GM12892 (cell line): Measurements from ENCODE around the gene RNPEP. TPM values are rescaled to one million over a fixed set of nuclear protein-coding genes. Genes with fewer than 3 reads are reported as not detected.
"Not testable (repeated sequence)": the region's sequence is repeated elsewhere in the genome, so short reads cannot be mapped to it uniquely, and the experiment has no call there.

Experiments
- DNase-seq: peaks from one replicate; pipeline ENCODE4 v3.0.0; 2011; ENCODE audit not compliant: insufficient read length
- FAIRE-seq: peaks from 2 replicates; lab custom pipeline; 2011; peaks lifted over from hg19 to GRCh38; lab: Jason Lieb, UNC
- POLR2A ChIP-seq: IDR thresholded peaks from 2 replicates; pipeline ENCODE4 v1.6.1; 2011; ENCODE audit warnings: low read depth, low read length, control low read depth
- POLR2AphosphoS5 ChIP-seq: IDR thresholded peaks from 2 replicates; pipeline ENCODE4 v1.6.1; 2011; ENCODE audit warnings: low read depth, low read length, control low read depth
- TAF1 ChIP-seq: IDR thresholded peaks from 2 replicates; pipeline ENCODE4 v1.6.1; 2011; ENCODE audit warnings: low read depth, mild to moderate bottlenecking, control low read depth, low read length, borderline replicate concordance
- polyA plus RNA-seq: library from polyadenylated mRNA; unstranded; fragments of >200 nt; gene quantifications from one replicate; pipeline ENCODE4 v1.2.1, GENCODE V29; 2012; ENCODE audit warnings: missing spikeins, inconsistent platforms; ENCODE audit not compliant: missing spikeins

The RNPEP gene, protein sequence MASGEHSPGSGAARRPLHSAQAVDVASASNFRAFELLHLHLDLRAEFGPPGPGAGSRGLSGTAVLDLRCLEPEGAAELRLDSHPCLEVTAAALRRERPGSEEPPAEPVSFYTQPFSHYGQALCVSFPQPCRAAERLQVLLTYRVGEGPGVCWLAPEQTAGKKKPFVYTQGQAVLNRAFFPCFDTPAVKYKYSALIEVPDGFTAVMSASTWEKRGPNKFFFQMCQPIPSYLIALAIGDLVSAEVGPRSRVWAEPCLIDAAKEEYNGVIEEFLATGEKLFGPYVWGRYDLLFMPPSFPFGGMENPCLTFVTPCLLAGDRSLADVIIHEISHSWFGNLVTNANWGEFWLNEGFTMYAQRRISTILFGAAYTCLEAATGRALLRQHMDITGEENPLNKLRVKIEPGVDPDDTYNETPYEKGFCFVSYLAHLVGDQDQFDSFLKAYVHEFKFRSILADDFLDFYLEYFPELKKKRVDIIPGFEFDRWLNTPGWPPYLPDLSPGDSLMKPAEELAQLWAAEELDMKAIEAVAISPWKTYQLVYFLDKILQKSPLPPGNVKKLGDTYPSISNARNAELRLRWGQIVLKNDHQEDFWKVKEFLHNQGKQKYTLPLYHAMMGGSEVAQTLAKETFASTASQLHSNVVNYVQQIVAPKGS
- polyA plus RNA-seq, result 41.6 TPM

DNA sequence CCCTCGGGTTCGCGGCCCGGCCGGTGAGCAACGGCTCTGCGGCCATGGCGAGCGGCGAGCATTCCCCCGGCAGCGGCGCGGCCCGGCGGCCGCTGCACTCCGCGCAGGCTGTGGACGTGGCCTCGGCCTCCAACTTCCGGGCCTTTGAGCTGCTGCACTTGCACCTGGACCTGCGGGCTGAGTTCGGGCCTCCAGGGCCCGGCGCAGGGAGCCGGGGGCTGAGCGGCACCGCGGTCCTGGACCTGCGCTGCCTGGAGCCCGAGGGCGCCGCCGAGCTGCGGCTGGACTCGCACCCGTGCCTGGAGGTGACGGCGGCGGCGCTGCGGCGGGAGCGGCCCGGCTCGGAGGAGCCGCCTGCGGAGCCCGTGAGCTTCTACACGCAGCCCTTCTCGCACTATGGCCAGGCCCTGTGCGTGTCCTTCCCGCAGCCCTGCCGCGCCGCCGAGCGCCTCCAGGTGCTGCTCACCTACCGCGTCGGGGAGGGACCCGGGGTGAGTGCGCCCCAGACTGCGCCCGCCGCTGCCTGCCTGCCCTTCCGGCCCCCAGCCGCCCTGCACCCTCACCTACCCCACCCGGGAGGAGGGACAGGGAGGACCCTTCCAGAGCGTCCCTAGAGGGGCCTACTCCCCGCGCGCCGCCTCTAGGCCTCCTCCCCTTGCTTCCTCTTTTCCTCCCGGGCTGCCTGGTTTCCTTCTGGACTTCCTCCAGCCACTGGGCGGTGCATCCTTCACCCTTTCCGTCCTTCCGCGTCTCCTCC is at the start of gene RNPEP:
Gene RNPEP, plus strand, starts transcription at position 26 of the 757 bp plus-strand sequence. Its CDS starts 19 bp downstream, at position 45.
- no peak for FAIRE-seq
- TF ChIP-seq POLR2AphosphoS5 (peak; percentile 30; the same call in 1 of the 2 replicates), TAF1 (peak; percentile 45; the same call in 1 of the 2 replicates), POLR2A (peak; percentile 54; the same call in 1 of the 2 replicates)

DNA sequence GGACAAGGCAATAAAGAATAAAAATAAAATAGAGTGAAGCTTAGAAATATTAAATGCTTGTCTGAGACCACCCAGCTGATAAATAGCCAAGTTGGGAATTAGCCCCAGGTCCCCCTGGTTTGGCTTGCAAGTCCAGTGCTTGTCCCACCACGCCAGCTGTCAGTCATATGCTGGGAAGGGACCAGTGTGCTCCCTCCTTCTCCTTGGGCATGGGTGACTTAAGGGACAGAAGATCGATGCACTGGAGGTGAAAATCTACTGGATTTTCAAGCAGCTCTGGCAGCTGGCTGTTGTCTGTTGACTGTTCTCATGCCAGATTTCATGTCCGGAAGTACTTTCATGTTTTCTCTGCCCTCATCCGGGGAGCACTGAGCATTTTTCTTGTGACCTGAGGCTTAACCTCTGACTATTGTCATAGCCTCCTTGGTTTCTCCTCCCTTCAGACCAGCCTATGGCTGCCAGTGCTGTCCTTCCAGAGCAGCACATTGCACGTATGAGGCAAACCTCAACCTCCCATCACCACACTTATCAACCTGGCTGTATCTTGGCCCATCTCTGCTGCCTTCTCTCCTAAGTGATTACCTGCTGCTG is 48.5 kb upstream of the RNPEP start:
- TF ChIP-seq TAF1 (no peak), POLR2AphosphoS5 (no peak), POLR2A (no peak)
- DNase-seq (no peak), FAIRE-seq (no peak)

More for the DNA sequence above, at the start of gene RNPEP:
- DNase-seq, result peak; percentile 60

DNA sequence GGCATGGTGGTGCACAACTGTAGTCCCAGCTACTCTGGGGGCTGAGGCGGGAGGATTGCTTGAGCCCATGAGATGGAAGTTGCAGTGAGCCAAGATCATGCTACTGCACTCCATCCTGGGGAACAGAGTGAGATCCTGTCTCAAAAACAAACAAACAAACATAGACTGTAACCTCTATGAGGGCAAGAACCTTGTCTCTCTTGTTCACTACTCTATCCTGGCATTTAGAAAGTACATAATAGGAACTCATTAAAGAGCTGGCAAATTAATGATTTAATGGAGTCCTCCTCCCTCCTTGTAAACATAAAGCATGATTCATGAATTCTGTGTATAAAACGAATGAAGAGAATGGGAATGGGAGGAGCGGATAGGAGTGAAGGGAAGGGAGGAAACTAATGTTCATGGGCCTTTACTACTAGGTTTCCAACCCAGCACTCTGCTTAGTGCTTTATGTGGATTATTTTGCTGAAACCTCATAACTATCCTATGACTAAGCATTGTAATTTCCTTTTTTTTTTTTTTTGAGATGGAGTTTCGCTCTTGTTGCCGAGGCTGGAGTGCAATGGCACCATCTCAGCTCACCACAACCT is 44.7 kb upstream of the RNPEP start:
- TF ChIP-seq POLR2A (no peak), POLR2AphosphoS5 (no peak), TAF1 (no peak)
- DNase-seq, result no peak

DNA sequence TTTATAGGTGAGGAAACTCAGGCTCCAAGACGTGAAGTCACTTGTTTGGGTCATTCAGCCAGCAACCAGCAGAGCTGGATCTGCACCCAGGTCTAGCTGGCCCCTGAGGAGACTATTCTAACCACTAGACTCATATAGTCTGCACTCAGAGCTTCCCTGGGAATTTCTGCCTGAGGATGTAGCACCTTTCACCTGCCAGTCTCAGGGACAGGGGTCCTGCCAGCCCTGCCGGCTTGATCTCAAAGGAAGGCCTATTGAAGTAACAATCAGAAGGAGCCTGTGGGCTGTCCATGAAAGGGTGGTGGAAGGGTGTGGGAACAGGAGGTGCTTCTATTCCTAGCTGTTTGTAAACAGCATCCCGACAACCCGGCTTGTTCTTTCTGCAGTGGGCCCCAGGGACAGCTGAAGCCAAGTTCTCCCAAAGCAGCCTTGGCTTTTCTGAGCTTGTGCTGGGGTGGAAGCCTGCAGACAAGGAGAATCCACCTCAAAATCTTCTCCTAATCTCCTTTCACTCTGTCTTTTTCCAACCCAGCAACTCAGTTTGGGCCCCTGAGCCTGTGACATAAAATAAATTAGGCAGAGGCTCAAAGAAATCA is 43.9 kb upstream of the RNPEP start:
- no peak for FAIRE-seq
- no peak for TF ChIP-seq POLR2AphosphoS5
- no peak for TF ChIP-seq TAF1
- no peak for TF ChIP-seq POLR2A
- no peak for DNase-seq

More for the DNA sequence above, 44.7 kb upstream of the RNPEP start:
- no peak for FAIRE-seq

DNA sequence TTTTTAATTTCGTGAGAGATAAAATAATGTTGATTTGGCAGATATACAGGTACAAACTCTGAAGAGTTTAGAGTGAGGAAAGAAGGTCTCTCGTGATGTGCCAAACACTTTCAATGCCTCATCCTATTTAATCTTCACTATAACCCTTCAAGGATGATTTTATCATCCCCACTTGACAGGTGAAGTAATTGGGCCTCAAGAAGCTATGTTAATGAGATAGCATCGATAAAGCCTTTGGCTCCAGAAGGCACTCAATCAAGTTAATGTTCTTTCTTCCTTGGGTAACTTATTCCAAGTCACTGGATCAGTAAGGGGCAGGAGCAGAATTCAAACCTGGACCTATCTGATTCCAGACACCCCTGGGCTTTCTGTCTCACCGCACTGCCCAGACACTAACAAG is 43.3 kb upstream of the RNPEP start:
- FAIRE-seq (no peak), DNase-seq (no peak)
- TF ChIP-seq POLR2AphosphoS5 (no peak), POLR2A (no peak), TAF1 (no peak)

DNA sequence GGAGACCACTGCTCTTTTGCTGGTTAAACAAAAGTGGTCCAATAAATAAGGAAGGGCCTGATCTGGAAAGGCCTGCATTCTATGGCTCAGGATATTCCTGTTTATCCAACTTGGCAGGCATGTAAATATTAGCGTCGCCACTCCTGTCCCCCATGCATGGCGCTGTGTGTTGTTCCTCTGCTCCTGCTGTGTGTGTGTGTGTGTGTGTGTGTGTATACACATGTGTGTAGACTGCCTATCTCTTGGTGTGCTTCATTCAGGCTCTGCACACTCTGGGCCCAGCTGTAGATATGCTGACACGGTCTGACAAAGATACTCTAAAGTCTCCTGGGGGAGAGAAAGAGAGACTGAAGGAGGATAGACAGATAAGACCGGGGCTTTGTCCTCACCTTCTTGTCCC is 42.9 kb upstream of the RNPEP start:
- FAIRE-seq, result no peak
- DNase-seq, result no peak
- no peak for TF ChIP-seq POLR2A
- no peak for TF ChIP-seq TAF1
- TF ChIP-seq POLR2AphosphoS5, result no peak

DNA sequence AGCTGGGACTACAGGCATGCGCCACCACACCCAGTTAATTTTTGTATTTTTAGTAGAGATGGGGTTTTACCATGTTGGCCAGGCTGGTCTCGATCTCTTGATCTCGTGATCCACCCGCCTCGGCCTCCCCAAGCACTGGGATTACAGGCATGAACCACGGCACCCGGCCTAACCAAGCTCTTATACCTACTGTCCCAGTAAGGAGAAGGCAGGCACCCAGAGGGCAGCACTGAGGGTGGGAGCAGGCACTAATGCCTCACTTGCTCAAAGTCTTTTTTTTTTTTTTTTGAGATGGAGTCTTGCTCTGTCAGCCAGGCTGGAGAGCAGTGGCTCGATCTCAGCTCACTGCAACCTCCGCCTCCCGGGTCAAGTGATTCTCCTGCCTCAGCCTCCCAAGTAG is 42.1 kb upstream of the RNPEP start:
- not testable (repeated sequence) for FAIRE-seq, DNase-seq

DNA sequence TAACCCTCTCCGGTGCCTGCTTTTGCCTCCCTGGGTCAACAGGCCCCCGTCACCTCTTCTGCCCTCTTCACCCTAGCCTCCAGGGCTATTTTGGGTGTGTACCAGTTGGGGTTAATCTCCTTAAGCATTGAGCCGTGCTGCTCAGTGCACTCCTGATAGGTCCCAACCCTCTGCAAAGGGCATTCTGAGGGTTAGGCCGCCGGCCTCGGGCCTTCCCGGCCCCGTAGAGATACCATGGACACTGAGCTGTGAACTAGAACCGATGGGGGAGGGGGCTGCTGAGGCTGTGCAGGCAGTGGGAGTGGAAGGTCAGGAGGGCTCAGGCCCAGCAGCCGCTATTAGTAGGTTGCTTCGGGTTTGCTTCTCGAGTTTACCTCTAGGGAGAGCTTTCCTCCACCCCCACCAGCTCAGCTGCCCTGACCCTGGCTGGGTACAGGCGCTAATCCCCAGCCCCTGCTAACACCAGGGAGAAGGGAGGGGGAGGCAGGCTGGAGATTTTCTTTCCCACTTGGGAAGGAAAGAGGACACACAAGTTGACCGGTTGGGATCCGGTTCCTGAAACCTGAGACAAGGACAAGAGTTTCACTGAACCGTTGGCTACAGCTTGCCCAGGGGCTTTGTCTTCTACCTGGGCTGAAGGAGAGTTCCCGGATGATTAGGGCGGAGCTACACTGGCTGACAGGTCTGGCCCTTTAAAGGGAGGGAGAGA is 40.9 kb upstream of the RNPEP start:
- FAIRE-seq, result no peak
- no peak for DNase-seq
- TF ChIP-seq POLR2AphosphoS5 (no peak), POLR2A (no peak), TAF1 (no peak)

DNA sequence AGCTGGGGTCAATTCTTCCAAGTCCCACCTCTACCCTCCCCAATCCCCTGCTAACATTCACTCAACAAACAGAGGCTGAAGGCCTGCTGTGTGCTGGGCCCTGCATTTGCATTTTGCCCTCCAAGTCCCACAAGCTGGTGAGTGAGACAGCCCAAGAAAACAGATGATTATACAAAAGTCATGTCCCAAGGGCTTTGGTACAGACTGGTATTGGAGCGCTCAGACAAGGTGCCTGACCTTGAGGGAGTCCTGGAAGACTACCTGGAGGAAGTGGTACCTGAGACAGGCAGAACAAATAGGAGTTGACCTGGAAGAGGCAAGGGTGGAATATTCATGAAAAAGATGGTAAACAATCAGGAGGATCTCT is 40.3 kb upstream of the RNPEP start:
- FAIRE-seq, result no peak
- TF ChIP-seq POLR2AphosphoS5 (no peak), POLR2A (no peak), TAF1 (no peak)
- DNase-seq, result no peak

DNA sequence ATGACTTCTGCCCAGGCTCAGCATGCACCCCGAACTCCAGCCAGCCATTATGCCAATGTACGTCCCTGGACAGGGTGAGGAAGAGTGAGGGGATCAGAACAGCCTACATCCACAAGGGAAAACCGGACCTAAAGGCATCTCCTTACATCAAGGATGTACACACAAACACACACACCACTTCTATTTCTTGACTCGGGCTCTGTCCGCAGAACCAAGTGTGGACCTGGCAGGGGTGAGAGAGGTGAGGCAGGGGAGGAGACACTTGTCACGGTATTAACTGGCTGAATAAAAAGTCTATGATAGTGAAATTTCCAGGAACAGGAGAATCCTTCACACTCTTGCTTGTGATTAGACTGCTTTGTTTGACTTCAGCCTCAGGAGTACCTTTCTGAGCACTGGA is 38.4 kb upstream of the RNPEP start:
- FAIRE-seq, result no peak

More for the DNA sequence above, 38.4 kb upstream of the RNPEP start:
- no peak for DNase-seq
- TF ChIP-seq TAF1 (no peak), POLR2A (no peak), POLR2AphosphoS5 (no peak)
